Heart left ventricle (tissue), 16 donors: ENCODE data around the gene PLCB3. TPM values are rescaled to one million over a fixed set of nuclear protein-coding genes. Genes with fewer than 3 reads are reported as not detected.
A peak's percentile ranks its signal among the peaks of the same experiment; 100 is the strongest.

Source experiments
- ATAC-seq, 4 donors: fragments of 200-7000 bp; cut with Tn5 transposase; one replicate each; pipeline ENCODE4 v1.9.1; 2020 to 2022; ENCODE audit warnings: moderate library complexity in 4 of 4, mild to moderate bottlenecking in 3 of 4, moderate number of reproducible peaks in 1 of 4
- DNase-seq, 5 donors: peaks; one replicate each; pipeline ENCODE4 v3.0.0-alpha.2; 2020
- H3K27ac ChIP-seq, 12 donors: fragments of 200-600 bp; sonication (generic) in 4 of 12; one replicate each; pipeline versions ENCODE4 v1.5.0 to v1.8.0; 2016 to 2022; ENCODE audit warnings: mild to moderate bottlenecking in 2 of 12
- H3K27me3 ChIP-seq, 9 donors: fragments of 200-600 bp; sonication (generic) in 2 of 9; one replicate each; pipeline versions ENCODE4 v1.5.1 to v1.8.0; 2016 to 2022; ENCODE audit warnings: mild to moderate bottlenecking in 3 of 9
- H3K36me3 ChIP-seq, 9 donors: fragments of 200-600 bp; sonication (generic) in 2 of 9; one replicate each; pipeline versions ENCODE4 v1.5.0 to v1.8.0; 2018 to 2022; ENCODE audit warnings: mild to moderate bottlenecking in 2 of 9
- H3K4me1 ChIP-seq, 12 donors: fragments of 200-600 bp; sonication (generic) in 4 of 12; one replicate each; pipeline versions ENCODE4 v1.5.0 to v1.8.0; 2016 to 2022; ENCODE audit warnings: mild to moderate bottlenecking in 3 of 12
- H3K4me3 ChIP-seq, 12 donors: fragments of 200-600 bp; sonication (generic) in 4 of 12; one replicate each; pipeline versions ENCODE4 v1.5.0 to v1.8.0; 2017 to 2022; ENCODE audit warnings: mild to moderate bottlenecking in 9 of 12, moderate library complexity in 4 of 12
- H3K9me3 ChIP-seq, 12 donors: fragments of 200-600 bp; sonication (generic) in 4 of 12; one replicate each; pipeline versions ENCODE4 v1.5.0 to v1.8.0; 2016 to 2022; ENCODE audit warnings: mild to moderate bottlenecking in 1 of 12
- POLR2A ChIP-seq, 2 donors: fragments of 450-650 bp; IDR thresholded peaks; one replicate each; pipeline ENCODE4 v1.6.1; 2017; ENCODE audit warnings: antibody characterized with exemption in 2 of 2, mild to moderate bottlenecking in 2 of 2, moderate library complexity in 2 of 2
- WGBS, 4 donors: extraction: QIAGEN DNeasy Blood & Tissue Kit in 2 of 4; methylation state at CpG; one replicate each; pipeline versions ENCODE4 v1.1.5 to v1.1.7; 2013 to 2018; 5-methylcytosine and 5-hydroxymethylcytosine counted together
- intact Hi-C, 10 donors: fragments of 100-400 bp; cut with DNase I; formaldehyde crosslinking; loops; one replicate each; pipeline versions ENCODE4 v1.11.1 to v1.14.2; 2022
- polyA plus RNA-seq, 2 donors: library from polyadenylated mRNA; stranded (reverse); fragments of 200-250 nt; gene quantifications; one replicate each; pipeline ENCODE4 v1.2.3, GENCODE V29; 2013
- total RNA-seq, 9 donors: library from RNA; depleted of rRNA in 2 of 9; stranded (reverse); fragments of >200 nt in 2 of 9; fragmentation: NEBNext Ultra II Directional in 3 of 9; extraction: Animal tissue kit (Norgen Biotek cat#: 25700) in 3 of 9; gene quantifications; one replicate each; pipeline versions ENCODE4 v1.1.0 to v1.2.4, GENCODE V29; 2016 to 2023
- TF ChIP-seq, protein P1 (sequence below), 12 donors: fragments of 200-600 bp; sonication (generic) in 4 of 12; IDR thresholded peaks; one replicate each; pipeline versions ENCODE4 v1.5.0 to v1.8.0; 2018 to 2022; ENCODE audit warnings: antibody characterized with exemption in 12 of 12, mild to moderate bottlenecking in 5 of 12
- donor health status: ischemic (EF 13 %, LVEDD 7.1; RV severe dilation, severe dysfunction).
- donor health status: healthy with polysubstance abuse.
- donor health status: DM: no; HTN: yes; CAD: no.
- donor health status: DM: no; HTN: no; CAD: no.
- donor health status: ischemic (EF 25% LVEDD 6.9; RV normal size, moderate dysfunction).
- donor health status: ischemic (EF 25% LVEDD 5.7; RV mildly dilated, moderate dysfunction).
- donor health status: healthy.
- donor health status: DM: yes; HTN: yes; CAD: no.
- donor health status: ischemic (EF 35%, LVEDD 5.7; RV mildly dilated, moderate dysfunction).
- donor health status: nonischemic (EF 11% LVEDD 7.7; RV severe dilation, severe dysfunction).
- donor health status: DM: yes; HTN: yes; CAD: no.
- donor health status: PGD.
- donor health status: ischemic (EF 29% LVEDD 5.4; RV normal size, mild dysfunction).
- donor health status: nonischemic (EF 23%, LVEDD 6.1; RV moderate dilation, normal function).

Gene PLCB3
- total and polyA plus RNA-seq, 11 donors, result 7.4 to 19.1 (median 9.8) TPM

DNA sequence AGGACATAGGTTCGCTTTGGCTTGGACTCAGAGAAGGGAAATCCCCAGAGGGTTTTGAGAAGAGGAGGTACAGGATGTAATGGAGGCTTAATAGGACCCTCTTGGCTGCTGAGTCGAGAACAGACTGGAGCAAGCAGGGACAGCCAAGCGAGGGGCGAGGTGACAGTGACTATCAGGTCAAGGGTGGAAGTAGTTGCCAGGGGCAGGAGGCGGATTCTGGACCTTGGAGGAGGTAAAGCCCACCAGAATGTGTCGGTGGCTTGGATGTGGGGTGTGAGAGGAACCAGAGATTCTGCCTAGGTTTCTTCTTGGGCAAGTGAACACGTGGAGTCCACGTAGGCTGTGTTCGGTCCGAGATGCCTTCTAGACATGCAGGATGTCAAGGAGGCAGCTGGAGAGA lies 61.6 kb downstream of the PLCB3 start:
- ATAC-seq, result no peak
- DNase-seq, result no peak
- WGBS, 4 donors, result 84 to 90% (median 85%) methylated on average over 10 of the region's 10 CpGs
- intact Hi-C loops, result no loop called here
- H3K9me3 ChIP-seq, result no peaks in the 10 kb centered on the region
- H3K36me3 ChIP-seq, result peaks cover 0 to 50% (median 27%) of the 10 kb centered on the region in 9 donors
- no peak for TF ChIP-seq POLR2A (IDR thresholded peaks at IDR 0.05)
- TF ChIP-seq, protein P1, sequence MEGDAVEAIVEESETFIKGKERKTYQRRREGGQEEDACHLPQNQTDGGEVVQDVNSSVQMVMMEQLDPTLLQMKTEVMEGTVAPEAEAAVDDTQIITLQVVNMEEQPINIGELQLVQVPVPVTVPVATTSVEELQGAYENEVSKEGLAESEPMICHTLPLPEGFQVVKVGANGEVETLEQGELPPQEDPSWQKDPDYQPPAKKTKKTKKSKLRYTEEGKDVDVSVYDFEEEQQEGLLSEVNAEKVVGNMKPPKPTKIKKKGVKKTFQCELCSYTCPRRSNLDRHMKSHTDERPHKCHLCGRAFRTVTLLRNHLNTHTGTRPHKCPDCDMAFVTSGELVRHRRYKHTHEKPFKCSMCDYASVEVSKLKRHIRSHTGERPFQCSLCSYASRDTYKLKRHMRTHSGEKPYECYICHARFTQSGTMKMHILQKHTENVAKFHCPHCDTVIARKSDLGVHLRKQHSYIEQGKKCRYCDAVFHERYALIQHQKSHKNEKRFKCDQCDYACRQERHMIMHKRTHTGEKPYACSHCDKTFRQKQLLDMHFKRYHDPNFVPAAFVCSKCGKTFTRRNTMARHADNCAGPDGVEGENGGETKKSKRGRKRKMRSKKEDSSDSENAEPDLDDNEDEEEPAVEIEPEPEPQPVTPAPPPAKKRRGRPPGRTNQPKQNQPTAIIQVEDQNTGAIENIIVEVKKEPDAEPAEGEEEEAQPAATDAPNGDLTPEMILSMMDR (IDR thresholded peaks at IDR 0.05), result no peak
- peaks cover 0 to 39% (median 26%) of the 10 kb centered on the region in 12 donors for H3K4me1 ChIP-seq
- H3K27ac ChIP-seq, result peak overlapping the region in 7 of 12 donors; percentile 22 to 75 (median 65)
- no peaks in the 10 kb centered on the region for H3K27me3 ChIP-seq
- no peak overlapping the region for H3K4me3 ChIP-seq

DNA sequence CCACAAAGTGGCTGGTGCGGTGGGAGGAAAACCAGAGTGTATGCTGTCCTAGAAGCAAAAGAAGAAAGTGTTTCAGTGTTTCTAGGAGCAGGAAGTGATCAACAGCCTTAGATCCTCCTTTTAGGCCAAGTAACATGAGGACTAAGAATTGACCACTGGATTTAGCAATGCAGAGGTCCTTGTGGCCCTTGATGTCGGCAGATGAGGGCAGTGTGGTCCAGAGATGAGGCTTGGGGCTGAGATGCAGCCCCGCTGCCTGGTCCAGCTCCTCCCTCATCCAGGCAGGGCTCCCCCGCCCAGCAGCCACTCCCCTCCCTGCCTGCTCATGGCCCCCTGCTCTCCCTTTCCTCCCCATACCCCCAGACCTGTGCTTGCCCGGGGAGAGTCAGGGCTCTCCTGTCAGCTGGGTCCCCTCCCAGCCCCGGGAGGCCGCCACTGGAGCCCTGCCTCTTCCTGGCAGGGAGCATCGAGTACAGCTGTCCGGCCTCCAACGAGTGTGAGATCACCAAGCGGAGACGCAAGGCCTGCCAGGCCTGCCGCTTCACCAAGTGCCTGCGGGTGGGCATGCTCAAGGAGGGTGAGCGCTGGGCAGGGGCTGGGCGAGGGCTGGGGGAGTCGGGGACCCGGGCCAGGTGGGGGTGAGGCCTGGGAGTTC lies 62.3 kb downstream of the PLCB3 start:
- peak overlapping the region in 10 of 12 donors; percentile 5 to 53 (median 33) for H3K4me3 ChIP-seq
- TF ChIP-seq POLR2A (IDR thresholded peaks at IDR 0.05), result no peak
- TF ChIP-seq, protein P1 (IDR thresholded peaks at IDR 0.05), result no peak
- ATAC-seq (peak in 3 of 4 donors; percentile 2 to 15 (median 5)), DNase-seq (peak; percentile 58 to 81 (median 80))
- H3K4me1 ChIP-seq, result peaks cover 0 to 43% (median 27%) of the 10 kb centered on the region in 12 donors
- peak overlapping the region in 11 of 12 donors; percentile 40 to 75 (median 64) for H3K27ac ChIP-seq
- peaks cover 0 to 45% (median 25%) of the 10 kb centered on the region in 9 donors for H3K36me3 ChIP-seq
- H3K9me3 ChIP-seq, result no peaks in the 10 kb centered on the region
- H3K27me3 ChIP-seq, result no peaks in the 10 kb centered on the region
- intact Hi-C loops, result no loop called here
- 55 to 63% (median 62%) methylated on average over 14 to 18 of the region's 18 CpGs for WGBS, 4 donors

DNA sequence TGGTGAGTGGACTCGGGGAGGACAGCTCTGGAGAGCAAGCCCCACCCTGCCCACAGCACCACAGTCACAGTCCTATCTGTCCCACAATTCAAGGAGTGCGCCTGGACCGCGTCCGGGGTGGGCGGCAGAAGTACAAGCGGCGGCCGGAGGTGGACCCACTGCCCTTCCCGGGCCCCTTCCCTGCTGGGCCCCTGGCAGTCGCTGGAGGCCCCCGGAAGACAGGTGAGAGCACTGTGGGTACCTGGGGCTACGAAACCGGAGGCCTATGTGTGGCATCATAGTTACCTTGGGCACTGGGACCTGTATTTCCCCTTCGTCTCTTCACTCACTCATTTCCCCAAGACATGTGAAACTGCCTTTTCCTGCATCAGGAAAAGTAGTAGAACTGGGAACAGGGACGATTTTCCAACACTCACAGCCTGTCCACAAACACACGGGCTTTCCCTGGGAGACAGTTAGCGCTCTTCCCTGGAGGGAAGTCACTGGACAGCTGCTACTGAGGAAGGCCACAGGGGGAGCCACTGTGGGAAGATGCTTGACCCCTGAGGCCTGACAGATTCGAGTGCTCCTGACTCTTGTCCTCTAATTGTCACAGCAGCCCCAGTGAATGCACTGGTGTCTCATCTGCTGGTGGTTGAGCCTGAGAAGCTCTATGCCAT lies 62.9 kb downstream of the PLCB3 start:
- no peak for DNase-seq
- no peak for ATAC-seq
- no peaks in the 10 kb centered on the region for H3K9me3 ChIP-seq
- intact Hi-C loops, result no loop called here
- H3K36me3 ChIP-seq, result peaks cover 0 to 41% (median 25%) of the 10 kb centered on the region in 9 donors
- H3K4me3 ChIP-seq, result peak overlapping the region in 9 of 12 donors; percentile 7 to 53 (median 34)
- H3K4me1 ChIP-seq, result peaks cover 0 to 49% (median 32%) of the 10 kb centered on the region in 12 donors
- TF ChIP-seq POLR2A (IDR thresholded peaks at IDR 0.05), result no peak
- TF ChIP-seq, protein P1 (IDR thresholded peaks at IDR 0.05), result peak in 1 of 12 donors; percentile 10
- peak overlapping the region in 11 of 12 donors; percentile 40 to 75 (median 64) for H3K27ac ChIP-seq
- WGBS, 4 donors, result 75 to 81% (median 80%) methylated on average over 19 of the region's 19 CpGs
- no peaks in the 10 kb centered on the region for H3K27me3 ChIP-seq
